GM23248 (cell line): ENCODE data around the gene ZFP90.

Experiments
- EZH2 ChIP-seq: fragments of 200-600 bp; sonication (generic); IDR thresholded peaks from 2 replicates; pipeline ENCODE4 v1.6.1; 2018; ENCODE audit warnings: antibody characterized with exemption, mild to moderate bottlenecking; ENCODE audit not compliant: insufficient read depth, poor library complexity, severe bottlenecking
- EZH2phosphoT487 ChIP-seq: fragments of 200-600 bp; sonication (generic); IDR thresholded peaks from 2 replicates; pipeline ENCODE4 v1.6.1; 2018; ENCODE audit warnings: antibody characterized with exemption, moderate library complexity, mild to moderate bottlenecking, low read depth; ENCODE audit not compliant: insufficient read depth

DNA sequence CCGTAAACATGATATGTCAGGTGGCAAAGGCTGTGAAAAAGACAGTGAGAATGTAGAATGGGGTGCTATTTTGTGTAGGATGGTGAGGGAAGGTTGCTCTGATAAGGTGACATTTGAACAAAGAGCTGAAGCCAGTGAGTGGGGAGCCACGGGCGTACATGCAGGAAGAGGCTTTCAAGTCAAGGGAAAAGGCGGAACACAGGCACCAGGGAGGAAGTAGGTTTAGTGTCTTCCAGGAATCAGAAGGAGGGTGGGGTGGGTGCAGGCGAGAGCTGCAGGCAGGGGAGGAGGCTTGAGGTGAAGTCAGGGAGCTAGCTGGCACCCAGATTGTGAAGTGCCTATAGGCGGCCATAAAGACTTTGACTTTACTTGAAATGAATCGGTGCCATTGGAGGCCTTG is 14.1 kb downstream of the ZFP90 start:
- TF ChIP-seq EZH2 = no peak
- TF ChIP-seq EZH2phosphoT487 = no peak
